GM18868 (cell line): ENCODE results near the gene MRPL54.

ENCODE experiments used
- ATAC-seq: cut with Tn5 transposase; IDR thresholded peaks from one replicate; pipeline ENCODE4 v1.9.1; 2021; ENCODE audit warnings: mild to moderate bottlenecking, moderate library complexity; ENCODE audit not compliant: unreplicated experiment

The MRPL54 gene

DNA sequence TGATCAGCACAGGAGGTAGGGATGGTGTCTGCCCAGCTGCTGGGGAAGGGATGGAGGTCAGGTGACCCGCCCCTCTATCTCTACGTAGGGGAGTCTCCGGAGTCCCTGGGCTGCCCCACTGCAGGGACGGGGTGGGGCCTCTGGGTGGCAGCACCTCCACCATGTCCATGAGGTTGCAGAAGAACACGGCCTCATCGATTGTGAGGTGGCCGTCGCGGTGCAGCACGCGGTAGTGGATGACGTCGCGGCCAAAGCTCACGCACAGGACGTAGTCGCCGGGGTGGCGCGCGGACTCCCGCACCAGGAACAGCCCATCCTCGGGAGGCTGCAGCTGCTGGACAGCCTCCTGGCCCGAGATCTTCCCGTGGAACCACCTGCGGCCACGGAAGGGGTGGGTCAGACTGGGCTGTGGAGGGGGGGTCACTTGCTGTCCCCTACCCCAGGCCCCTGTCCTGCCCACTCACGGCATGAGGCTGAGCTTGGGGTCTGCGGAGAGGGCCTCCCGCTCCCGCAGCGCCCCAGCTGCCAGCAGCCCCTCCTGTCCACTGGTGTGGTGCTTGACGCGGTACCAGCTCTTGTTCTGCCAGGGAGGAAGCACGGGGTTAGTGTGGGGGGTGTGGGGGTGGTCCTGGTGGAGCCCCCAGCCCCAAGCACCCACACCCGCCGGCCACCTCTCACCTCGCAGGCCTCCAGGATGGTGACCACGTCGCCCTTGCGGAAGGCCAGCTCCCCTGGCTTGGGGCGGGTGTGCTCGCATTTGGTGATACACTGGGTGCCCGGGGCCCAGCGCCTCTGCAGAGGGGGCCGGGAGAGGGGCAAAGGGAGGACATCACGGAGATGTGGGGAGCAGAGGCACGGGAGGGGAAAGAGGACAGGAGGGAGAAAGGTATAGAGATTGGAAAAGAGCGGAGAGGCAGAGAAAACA lies 21.4 kb downstream of the MRPL54 start:
- ATAC-seq, result no peak

DNA sequence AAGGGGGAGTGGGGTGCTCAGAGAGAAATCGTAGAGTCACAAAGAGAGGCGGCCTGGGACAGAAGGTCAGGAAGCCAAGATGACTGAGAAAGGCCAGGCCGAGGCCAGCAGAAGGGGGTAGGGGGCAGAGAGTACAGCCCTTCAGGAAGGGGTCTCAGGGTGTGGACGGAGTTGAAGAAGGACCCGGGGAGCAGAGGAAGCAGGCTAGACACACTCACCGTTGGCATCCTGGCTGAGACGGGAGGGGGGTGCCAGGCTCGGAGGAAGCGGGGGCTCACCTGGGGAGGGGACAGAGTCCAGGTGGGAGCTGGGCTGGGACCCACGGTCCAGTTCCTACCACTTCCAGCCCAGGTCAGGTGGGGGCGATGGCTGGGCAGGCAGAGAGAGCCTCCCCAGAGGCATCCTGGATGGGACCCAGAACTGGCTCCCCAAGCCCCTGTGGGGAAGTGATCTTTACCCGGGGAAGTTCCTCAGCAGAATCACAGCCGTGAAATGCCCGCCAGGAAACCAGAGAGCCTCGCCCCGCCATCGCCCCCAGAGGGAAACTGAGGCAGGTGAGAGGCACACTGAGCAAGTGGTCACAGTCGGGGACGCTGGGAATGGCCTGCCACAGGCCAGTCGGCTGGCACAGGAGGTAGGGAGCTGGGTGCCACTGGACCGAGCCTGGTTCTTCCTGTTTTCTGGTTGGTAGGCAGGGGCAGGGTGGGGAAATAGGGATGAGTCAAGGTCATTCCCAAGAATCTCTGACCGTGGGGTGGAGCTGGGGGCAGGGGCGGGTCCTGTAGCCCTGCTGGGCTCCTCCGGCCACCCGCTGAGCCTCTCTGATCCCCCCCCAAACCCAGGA lies 22.3 kb downstream of the MRPL54 start:
- no peak for ATAC-seq

DNA sequence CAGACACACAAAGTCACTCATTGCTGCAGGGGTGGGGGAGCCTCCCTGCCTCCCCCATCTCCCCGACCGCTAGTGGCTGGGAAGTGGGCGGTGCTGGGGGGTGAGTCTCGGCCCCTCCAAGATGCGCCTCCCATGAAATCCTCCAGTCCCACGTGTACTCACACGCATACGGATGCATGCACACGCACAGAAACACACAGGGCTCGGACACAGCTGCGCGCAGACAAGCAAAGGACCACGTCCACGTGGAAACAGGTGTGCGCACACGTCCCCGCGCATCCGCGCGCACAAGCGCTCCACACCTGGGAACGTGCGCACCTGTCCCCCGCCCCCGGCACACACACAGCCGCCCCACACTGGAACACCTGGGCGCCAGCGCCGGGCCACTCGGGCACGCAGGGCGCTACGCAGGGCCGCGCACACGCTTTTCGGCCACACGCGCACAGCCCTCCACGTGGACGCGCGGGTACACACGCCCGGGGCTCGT lies 23.0 kb downstream of the MRPL54 start:
- ATAC-seq, result no peak

DNA sequence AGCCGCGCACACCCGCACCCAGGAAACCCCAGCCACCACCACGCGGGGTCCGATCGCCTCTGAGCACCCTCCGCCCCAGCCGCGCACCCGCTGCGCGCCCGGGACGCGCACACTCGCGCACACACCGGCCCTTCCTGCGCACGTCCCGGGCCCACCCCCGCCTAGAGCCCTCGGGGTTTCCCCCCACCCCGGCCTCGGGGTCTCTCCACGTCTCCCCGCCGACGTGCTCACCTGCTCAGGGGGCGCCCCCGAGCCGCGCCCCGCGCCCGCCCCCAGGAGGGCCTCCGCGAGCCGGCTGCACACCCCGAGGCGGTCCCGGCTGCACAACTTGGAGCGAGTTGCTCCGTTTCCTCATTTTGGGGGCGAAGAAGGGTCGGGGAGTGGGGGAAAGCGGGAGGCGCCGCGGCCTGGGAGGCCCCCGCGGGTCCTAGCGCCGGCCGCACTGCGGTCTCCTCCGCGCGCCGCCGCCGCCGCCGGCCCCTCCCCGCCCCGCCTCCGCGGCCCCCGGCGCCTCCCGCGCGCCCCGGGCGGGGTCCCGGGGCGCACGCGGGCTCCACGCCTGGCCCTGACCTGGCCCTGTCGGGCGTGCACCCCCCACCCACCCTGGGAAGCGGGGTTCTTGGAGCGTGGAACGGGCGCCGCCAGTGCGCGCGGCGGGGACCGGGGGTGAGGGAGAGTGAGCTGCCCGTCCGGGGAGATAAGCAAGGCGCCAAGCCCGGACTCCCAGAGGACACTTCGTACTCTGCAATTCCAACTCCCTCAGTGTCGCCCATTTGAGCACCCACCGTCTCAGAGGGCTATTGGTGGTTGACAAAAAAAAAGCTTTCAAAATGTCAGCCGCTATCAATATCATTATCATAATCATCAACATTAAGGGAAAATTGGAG lies 23.7 kb downstream of the MRPL54 start, which contains the start of gene MATK:
Gene MATK (minus strand): TSS at position 444 of the 887 bp plus-strand sequence. CDS start 1,246 bp downstream, outside the sequence.
- ATAC-seq, result no peak

DNA sequence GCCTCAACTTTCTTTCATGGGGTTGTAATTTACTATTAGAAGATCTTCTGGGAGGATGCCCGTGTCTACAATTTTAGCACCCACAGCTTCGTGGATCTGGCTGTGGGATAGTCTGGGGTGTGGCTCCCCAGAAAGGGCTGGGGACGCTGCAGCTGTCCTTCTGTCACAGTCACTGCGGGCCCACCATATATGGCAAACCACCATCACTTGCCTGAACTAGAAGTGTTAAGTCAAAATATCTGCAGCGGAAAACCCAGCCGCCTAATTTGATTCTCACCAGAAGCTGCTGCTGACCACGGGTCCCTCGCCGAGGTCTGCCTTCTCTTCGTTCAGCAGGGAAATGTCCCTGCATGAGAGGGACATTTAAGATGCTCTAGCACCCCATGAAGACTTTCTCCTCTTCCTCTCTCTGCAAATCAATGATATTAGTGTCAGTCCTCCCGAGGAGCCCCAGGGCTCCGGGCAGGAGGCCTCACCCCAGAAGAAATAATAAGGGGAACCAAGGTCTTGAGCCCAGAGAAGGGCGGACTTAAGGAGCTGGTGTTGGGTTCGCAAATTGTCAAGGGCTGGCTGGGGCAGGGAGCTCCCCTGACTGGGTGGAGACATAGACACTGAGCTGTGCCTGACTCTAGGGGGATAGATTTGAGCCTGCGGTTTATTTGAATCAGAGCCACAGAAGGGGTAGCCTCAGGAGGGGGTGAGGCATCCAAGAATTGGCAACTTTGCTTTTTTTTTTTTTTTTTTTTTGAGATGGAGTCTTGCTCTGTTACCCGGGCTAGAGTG lies 26.7 kb downstream of the MRPL54 start:
- ATAC-seq, result no peak

DNA sequence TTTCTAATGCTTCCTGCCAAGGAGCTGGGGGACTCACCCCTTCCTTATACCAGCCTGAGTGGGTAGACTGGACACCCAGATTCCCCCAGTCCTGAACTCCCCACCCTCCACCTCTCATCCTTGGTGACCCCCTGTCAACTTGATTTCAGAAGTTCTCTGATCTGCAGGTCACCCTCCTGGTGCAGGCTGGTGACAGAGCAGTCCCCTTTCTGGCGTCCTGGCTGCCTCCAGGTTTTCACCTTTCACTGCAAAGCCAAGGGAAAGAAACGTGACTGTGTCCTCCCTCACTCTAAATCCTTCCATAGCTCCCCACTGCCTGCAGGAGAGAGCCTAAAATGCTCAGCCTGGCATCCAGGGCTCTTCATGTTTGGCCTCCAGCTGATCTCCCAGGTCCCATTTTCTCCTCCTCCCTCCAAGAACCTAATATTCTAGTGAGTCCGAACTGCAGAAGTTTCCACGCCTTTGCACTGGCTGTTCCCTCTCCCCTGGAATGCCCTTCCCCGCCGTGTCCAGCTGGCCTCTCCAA lies 27.8 kb downstream of the MRPL54 start:
- no peak for ATAC-seq

DNA sequence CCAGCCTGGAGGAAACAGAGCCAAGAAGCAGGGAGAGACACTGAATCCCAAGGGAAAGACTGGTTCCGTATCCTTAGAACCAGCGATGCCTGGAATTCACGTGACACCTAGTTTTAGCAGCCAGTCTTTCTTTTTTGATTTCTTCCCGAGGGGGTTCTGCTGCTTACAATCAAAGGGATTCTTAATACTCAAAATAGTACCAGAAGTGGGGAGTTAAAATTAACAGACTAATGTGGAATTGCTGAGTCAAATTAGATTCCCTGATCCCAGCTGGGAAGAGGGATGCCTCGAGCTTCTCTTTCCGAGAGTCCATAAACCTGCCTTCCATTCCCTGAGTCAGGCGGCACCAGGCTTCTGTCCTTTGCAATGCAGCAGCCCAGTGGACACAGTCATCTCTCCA lies 28.5 kb downstream of the MRPL54 start:
- ATAC-seq, result no peak

DNA sequence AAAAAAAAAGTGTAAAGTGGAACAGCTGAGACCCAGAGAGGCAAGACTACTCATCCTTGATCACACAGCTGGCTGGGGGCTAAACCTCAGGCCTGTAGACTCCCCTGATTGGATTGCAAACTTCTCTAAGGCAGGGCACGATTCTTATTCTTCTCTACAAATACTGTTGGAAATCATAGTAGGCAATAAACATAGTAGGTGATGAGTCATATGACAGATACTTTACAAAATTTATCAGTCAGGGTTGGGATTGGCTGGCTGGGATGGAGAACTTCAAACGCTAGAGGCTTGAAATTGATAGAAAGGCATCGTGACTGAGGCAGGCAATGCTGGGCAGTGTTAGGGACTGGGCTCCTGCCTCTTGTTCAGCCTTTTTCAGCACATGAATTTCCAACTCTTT lies 29.6 kb downstream of the MRPL54 start:
- no peak for ATAC-seq

DNA sequence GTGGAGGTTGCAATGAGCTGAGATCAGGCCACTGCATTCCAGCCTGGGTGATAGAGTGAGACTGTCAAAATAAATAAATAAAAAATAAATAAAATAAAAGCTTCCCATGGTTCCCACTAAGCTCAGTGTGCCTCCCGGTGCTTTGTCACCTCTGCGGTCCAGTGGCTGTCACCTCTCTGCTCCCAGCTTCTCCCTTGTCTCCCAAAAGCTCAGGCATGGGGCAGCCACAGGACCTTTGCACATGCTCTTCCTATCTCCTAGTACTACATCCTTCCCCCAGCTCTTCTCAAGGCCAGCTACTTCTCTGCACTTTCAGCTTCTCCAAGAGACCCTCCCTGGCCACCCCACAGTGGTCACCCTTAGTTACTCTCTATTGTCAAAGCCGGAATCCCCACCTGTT lies 31.3 kb downstream of the MRPL54 start:
- ATAC-seq, result no peak

DNA sequence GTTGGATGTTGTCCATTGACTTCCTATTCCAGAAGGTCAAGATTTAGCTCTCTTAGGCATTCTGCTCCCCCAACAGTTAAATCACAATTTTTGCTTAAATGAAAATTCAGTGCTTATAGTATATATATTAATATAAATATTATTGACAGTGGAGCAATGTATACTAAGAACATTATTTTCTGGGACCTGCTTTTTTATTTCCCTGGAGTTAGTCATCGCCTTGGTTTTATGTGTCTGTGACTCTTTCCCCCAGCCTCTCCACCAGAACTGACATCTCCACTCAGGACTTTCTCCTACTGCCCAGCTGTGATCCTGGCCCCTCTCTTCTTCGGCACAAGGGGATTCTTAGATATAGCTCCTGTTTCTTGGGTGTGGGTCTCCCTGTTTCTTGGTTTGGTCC lies 33.9 kb downstream of the MRPL54 start:
- no peak for ATAC-seq

DNA sequence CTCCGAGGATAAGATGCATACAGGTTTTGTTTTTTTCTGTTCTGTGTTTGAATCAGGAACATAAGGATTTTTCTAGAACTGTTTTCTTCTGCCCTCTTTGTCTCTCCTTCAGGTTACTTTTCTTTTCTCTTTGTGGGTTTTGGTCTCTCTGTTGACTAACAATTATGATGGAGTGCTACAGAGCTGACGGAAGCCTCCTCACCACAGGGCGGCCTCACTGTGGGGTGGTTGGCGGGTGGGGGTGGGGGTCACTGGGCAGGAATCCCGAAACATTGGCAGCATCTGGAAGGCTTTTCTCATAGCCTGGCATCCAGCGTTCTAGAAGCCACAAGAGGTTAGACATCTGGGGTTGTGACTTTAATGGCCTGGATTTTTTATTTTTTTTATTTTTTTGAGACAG lies 35.7 kb downstream of the MRPL54 start:
- no peak for ATAC-seq

DNA sequence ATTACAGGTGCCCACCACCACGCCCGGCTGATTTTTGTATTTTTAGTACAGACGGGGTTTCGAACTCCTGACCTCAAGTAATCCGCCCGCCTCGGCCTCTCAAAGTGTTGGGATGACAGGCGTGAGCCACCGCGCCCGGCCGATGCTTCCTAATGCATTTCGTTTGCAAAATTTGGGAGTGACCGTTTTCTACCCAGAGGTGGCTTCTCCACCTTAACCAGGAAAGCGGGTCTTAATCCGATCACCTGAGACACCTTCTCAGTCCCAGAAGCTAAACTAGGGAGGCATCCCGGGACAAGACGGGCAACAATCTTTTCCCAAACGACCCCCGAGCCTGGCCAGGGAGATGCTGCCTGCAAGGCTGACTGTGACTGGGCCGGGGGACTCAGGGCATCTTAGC lies 38.5 kb downstream of the MRPL54 start:
- ATAC-seq, result no peak

DNA sequence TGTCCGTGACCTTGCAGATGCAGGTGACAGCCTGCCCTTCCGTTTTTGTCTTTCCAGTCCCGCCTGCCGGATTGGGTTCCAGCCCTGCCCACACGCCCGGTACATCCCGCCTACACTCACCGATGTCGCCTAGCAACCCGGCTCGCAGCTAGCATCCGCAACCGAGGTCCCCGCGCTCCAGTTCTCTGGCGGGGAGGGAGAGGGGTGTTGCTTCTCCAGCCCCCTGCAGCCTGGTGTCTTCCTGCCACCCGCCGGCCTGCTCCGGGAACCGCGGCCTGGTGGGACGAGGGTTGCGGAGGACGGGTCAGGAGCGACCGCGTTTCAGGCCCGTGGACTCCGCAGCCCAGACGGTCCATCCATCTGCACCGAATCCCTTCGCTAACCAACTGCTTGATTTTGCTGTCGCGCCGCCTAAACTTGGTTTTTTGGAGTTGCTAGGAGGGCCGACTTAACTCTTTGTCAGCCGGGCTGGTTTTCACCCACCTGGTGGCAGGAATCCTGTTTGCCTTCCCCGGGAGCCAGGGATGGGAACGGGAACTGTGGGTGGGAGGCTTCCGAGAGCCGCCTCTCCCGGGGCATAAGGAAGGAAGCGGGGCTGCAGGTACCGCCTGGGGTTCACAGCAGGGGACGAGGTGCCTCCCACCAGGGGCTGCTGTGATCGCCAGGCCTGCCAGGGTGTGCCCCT lies 39.1 kb downstream of the MRPL54 start:
- ATAC-seq, result no peak

DNA sequence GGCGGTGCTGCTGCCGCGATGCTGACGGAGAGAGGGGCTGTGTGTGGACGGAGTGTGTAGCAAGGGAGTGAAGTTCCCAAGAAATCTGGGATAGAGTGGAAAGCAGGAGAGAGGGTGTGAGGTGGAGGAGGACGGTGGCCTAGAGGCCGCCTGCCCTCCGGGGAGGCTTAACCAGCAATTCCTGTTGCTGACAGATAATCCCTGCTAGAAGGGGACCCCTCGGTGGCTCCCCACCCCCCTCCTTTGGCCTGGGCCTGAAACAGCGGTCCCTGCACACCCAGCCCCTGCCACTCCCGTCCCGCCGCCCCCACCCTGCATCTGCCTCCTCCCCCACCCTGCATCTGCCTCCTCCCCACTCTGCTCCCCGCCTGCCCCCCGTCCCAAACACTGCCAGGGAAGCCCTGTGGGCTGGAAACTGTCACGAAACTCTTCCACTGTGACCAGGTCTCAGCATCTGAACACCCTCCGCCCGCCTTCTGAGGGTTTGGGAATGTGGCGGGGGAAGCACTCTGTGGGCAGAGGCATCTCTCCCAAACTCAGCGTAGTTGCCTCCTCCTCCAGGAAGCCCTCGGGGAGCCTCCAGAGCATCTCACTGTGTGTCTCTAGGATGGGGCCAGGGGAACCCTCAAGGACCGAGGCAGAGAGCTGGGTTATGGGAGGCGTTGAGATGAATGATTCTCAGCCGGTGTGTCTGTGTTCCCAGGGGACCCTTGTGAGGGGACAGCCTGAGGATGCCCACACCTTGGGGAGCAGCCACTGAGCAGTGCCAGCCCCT lies 40.8 kb downstream of the MRPL54 start:
- ATAC-seq, result no peak

DNA sequence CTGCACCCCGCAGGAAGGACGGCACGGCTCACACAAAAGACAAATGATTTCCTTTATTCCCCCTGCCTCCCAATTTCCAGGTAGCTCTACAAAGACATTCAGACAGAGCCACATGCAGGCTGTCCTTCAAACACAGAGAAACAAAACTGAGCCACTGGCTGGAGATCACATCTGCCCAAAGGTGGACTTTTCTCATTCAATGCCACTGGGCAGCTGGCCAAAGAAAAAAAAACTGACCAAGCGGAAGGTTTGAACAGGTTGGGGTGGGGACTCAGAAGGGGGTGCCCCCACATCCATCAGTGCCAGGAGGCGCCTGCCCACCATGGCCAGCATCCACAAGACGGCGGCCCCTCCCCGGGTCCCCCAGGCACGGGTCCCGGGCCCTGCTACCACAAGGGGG lies 41.5 kb downstream of the MRPL54 start:
- no peak for ATAC-seq

DNA sequence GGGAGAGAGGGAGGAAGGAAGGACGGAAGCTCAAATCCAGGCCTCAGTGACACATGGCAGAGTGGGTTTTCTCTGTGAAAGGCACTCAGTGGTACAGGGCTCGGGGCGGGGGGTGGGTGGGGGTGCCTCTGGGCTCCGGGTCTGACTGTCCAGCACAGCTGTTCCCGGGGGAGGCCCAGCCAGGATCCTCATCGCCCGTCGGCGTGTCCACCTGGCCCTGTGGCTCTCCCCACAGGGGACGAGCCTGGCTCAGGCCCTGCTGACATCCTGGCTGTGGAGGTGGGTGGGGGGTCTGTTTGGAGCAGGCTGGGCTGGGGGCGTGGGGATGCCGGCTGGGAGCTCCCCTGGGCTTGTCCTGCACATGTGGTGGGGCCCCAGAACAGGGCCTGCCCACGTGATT lies 41.9 kb downstream of the MRPL54 start:
- no peak for ATAC-seq

DNA sequence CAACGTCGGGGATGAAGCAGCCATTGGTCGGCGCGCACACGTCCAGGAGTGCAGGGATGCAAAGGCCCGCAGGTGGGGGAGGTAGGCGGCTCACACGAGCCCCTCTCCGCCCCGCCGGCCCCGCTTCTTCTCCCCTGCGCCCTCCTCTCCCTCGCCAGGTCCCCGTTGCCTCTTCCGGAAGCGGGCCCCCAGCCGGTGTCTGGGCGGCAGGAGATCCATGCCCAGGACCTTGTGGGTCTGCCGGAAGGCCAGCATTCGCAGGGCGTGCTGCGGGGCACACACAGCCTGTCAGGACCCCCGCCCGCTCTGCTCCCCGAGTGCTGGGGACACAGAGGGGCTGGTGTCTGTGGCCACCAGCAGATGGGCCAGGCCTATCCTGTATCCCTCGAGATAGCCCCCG lies 43.4 kb downstream of the MRPL54 start:
- no peak for ATAC-seq

DNA sequence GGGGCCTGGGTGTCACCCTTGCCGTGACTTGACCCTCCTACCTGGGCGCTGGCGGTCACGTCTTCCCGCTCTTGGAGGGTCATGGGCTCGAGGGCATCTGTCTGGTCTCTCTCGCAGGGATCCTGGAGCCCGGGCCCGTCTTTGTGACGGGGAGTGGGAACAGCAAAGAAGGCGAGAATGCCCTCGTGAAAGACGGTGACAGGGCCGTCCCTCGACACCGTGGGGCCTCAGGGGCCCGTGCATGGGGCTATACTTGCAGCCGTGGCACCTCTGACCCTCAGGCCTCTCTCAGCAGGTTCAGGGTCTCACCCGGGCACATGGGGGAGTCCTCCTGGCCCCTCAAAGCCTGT lies 44.6 kb downstream of the MRPL54 start:
- no peak for ATAC-seq
